MM.1S (cell line): ENCODE data around the gene BCAS3.

Source experiments
- CTCF ChIP-seq: fragments of 300-600 bp; sonication (generic); IDR thresholded peaks from 2 replicates; pipeline ENCODE4 v1.5.1; 2016; ENCODE audit warnings: antibody characterized with exemption, low read length, mixed read lengths
- EZH2 ChIP-seq: fragments of 300-600 bp; sonication (generic); optimal IDR thresholded peaks from 2 replicates; pipeline ENCODE3; 2017; ENCODE audit warnings: low read depth, mild to moderate bottlenecking, antibody characterized with exemption, low read length, mixed read lengths
- EZH2phosphoT487 ChIP-seq: fragments of 300-600 bp; sonication (generic); IDR thresholded peaks from 2 replicates; pipeline ENCODE4 v1.6.1; 2018; ENCODE audit warnings: antibody characterized with exemption, low read length

- no peak for TF ChIP-seq CTCF
- TF ChIP-seq EZH2: no peak
- no peak for TF ChIP-seq EZH2phosphoT487
Observed at GRCh38 chr17:60717814-60718213, 40.2 kb downstream of the BCAS3 start.
